PC-9 (cell line): ENCODE measurements around the gene NAGA. TPM values are rescaled to one million over a fixed set of nuclear protein-coding genes. Genes with fewer than 3 reads are reported as not detected.

ENCODE experiments used
- BruUV-seq: library from RNA; stranded (reverse); fragments of 400-500 nt; replicated peaks from 2 replicates; lab custom pipeline; 2021; lab: Mats Ljungman, UMichigan
- CTCF ChIA-PET: fragments of 300-600 bp; sonication (Branson Sonifier 250); formaldehyde crosslinking; loops from one replicate; lab custom pipeline; 2022; ENCODE audit warnings: antibody characterized with exemption; lab: Charles Lee
- POLR2A ChIA-PET: fragments of 300-600 bp; sonication (Branson Sonifier 250); formaldehyde crosslinking; loops from one replicate; lab custom pipeline; 2022; ENCODE audit warnings: antibody characterized with exemption; ENCODE audit not compliant: unreplicated experiment; lab: Charles Lee
- DNase-seq, 2 experiments: peaks; one replicate each; pipeline versions ENCODE4 v3.0.0 to v3.0.0-alpha.2; 2015 to 2022; ENCODE audit warnings: mixed read lengths in 1 of 2
- H2AFZ ChIP-seq: fragments of 200-600 bp; sonication (generic); 2 replicates; pipeline ENCODE4 v1.8.1; 2017; ENCODE audit warnings: antibody characterized with exemption
- H3F3A ChIP-seq: fragments of 200-600 bp; sonication (generic); 2 replicates; pipeline ENCODE4 v1.8.1; 2017; ENCODE audit warnings: antibody characterized with exemption, mild to moderate bottlenecking, low read depth; ENCODE audit not compliant: insufficient read depth
- H3K27ac ChIP-seq: fragments of 200-600 bp; sonication (generic); 2 replicates; pipeline ENCODE4 v1.6.1; 2016; ENCODE audit warnings: mixed run types
- H3K27me3 ChIP-seq: fragments of 200-600 bp; sonication (generic); 2 replicates; pipeline ENCODE4 v1.6.1; 2016; ENCODE audit warnings: low read depth, mixed run types; ENCODE audit not compliant: insufficient read depth
- H3K36me3 ChIP-seq: fragments of 200-600 bp; sonication (generic); 2 replicates; pipeline ENCODE4 v1.6.1; 2016; ENCODE audit warnings: low read depth, mixed run types
- H3K4me1 ChIP-seq: fragments of 200-600 bp; sonication (generic); replicated peaks from 2 replicates; pipeline ENCODE4 v1.6.1; 2016; ENCODE audit warnings: mixed run types; ENCODE audit not compliant: insufficient read depth
- H3K4me2 ChIP-seq: fragments of 200-600 bp; sonication (generic); 2 replicates; pipeline ENCODE4 v1.6.1; 2017; ENCODE audit warnings: mixed run types
- H3K4me3 ChIP-seq: fragments of 200-600 bp; sonication (generic); 2 replicates; pipeline ENCODE4 v1.6.1; 2016; ENCODE audit warnings: mixed run types
- H3K79me2 ChIP-seq: fragments of 200-600 bp; sonication (generic); 2 replicates; pipeline ENCODE4 v1.6.1; 2017; ENCODE audit warnings: low read depth, mixed run types
- H3K9me2 ChIP-seq: fragments of 200-600 bp; sonication (generic); 2 replicates; pipeline ENCODE4 v1.8.1; 2017; ENCODE audit warnings: mild to moderate bottlenecking; ENCODE audit not compliant: insufficient read depth
- H3K9me3 ChIP-seq: fragments of 200-600 bp; sonication (generic); 2 replicates; pipeline ENCODE4 v1.8.1; 2016; ENCODE audit warnings: low read depth; ENCODE audit not compliant: insufficient read depth
- H4K20me1 ChIP-seq: fragments of 200-600 bp; sonication (generic); 2 replicates; pipeline ENCODE4 v1.8.1; 2017; ENCODE audit not compliant: insufficient read depth
- EZH2 ChIP-seq: fragments of 200-600 bp; sonication (generic); IDR thresholded peaks from 2 replicates; pipeline ENCODE4 v1.8.0; 2017; ENCODE audit warnings: antibody characterized with exemption, low read depth
- intact Hi-C: fragments of 100-400 bp; cut with micrococcal nuclease; formaldehyde crosslinking; loops from one replicate; pipeline ENCODE4 v1.10.0; 2022; ENCODE audit not compliant: unreplicated experiment
- total RNA-seq: library from RNA; stranded (reverse); gene quantifications from 2 replicates; pipeline ENCODE4 v1.2.3, GENCODE V29; 2021
- TF ChIP-seq, protein P1 (sequence below): fragments of 200-600 bp; sonication (generic); conservative IDR thresholded peaks from 2 replicates; pipeline ENCODE4 v1.6.1; 2017; ENCODE audit warnings: mixed run types, antibody characterized with exemption, mild to moderate bottlenecking, moderate library complexity

Gene NAGA
- total RNA-seq, 1 experiment from 2014 or later: 15.9 TPM

DNA sequence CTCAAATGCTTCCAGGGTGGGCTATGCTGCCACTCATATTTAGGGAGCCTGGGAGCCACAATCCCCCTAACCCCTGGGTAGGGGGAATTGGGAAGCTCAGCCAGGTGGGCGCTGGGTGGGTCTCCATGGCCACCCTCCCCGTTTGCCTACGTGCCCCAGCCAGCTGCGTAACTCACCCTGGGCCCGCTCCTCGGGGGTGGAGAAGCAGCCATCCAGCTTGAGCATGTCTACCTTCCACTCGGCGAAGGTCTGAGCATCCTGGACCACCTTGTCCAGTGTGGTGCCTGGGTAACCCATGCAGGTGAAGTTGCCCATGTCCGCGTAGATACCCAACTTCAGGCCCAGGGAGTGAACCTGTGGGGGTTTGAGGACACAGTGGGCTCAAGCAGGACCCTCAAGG, 3.7 kb downstream of the NAGA start:
- ChIA-PET CTCF (no interaction called here), POLR2A (no interaction called here)
- no peaks in the 10 kb centered on the region for H3K27me3 ChIP-seq
- no TSS peak for BruUV-seq
- peaks cover 10% of the 10 kb centered on the region; the same call in 1 of the 2 replicates for H3F3A ChIP-seq
- no peaks in the 10 kb centered on the region for H3K9me3 ChIP-seq
- no peaks in the 10 kb centered on the region for H3K36me3 ChIP-seq
- TF ChIP-seq EZH2: no peak
- TF ChIP-seq, protein P1, sequence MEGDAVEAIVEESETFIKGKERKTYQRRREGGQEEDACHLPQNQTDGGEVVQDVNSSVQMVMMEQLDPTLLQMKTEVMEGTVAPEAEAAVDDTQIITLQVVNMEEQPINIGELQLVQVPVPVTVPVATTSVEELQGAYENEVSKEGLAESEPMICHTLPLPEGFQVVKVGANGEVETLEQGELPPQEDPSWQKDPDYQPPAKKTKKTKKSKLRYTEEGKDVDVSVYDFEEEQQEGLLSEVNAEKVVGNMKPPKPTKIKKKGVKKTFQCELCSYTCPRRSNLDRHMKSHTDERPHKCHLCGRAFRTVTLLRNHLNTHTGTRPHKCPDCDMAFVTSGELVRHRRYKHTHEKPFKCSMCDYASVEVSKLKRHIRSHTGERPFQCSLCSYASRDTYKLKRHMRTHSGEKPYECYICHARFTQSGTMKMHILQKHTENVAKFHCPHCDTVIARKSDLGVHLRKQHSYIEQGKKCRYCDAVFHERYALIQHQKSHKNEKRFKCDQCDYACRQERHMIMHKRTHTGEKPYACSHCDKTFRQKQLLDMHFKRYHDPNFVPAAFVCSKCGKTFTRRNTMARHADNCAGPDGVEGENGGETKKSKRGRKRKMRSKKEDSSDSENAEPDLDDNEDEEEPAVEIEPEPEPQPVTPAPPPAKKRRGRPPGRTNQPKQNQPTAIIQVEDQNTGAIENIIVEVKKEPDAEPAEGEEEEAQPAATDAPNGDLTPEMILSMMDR: no peak
- H4K20me1 ChIP-seq: no peaks in the 10 kb centered on the region
- H3K9me2 ChIP-seq: no peaks in the 10 kb centered on the region
- H3K4me1 ChIP-seq: peaks cover 16% of the 10 kb centered on the region
- no peak overlapping the region for H2AFZ ChIP-seq
- no peak for DNase-seq
- H3K79me2 ChIP-seq: no peaks in the 10 kb centered on the region
- no peak overlapping the region for H3K27ac ChIP-seq
- H3K4me3 ChIP-seq: no peak overlapping the region
- intact Hi-C loops: no loop called here
- H3K4me2 ChIP-seq: no peak overlapping the region

DNA sequence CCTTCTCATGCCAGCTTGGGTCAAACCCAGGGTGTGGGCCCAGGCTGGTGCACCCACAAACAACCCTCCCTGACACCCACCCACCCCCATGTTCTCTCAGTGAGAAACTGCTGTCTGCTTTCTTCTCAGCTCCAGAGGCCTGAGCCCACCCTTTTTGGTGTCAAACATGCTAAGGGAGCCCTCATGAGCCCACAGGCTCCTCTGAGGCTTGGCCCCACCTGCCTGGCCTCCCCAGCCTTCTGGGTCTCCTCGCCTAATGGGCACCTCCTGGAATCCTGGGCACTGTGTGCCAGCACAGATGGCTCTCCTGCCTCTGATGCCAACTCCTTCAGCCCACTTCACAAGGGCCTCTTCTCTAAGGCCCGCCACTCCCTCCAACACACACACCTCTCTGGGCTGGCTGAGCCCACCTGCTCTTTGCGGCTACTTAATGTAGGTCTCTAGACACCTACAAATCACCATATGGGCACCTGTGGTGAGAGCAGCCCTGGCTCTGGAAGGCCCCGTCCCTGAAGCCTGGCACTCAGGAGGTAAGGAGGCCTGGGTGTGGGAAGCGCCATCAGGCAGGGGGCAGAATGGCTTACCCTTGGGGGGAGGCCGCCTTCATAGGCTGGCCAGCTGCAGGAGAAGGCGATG, 4.4 kb downstream of the NAGA start:
- POLR2A ChIA-PET: no interaction called here
- no peak for DNase-seq
- no peaks in the 10 kb centered on the region for H3K27me3 ChIP-seq
- no peaks in the 10 kb centered on the region for H4K20me1 ChIP-seq
- H2AFZ ChIP-seq: no peak overlapping the region
- H3K27ac ChIP-seq: no peak overlapping the region
- H3K4me1 ChIP-seq: peaks cover 10% of the 10 kb centered on the region
- no peaks in the 10 kb centered on the region for H3K79me2 ChIP-seq
- intact Hi-C loops: no loop called here
- no peak overlapping the region for H3K4me2 ChIP-seq
- no peaks in the 10 kb centered on the region for H3K9me2 ChIP-seq
- peaks cover 10% of the 10 kb centered on the region; the same call in 1 of the 2 replicates for H3F3A ChIP-seq
- H3K36me3 ChIP-seq: no peaks in the 10 kb centered on the region
- CTCF ChIA-PET: no interaction called here
- no TSS peak for BruUV-seq
- H3K4me3 ChIP-seq: no peak overlapping the region
- TF ChIP-seq, protein P1: no peak
- no peak for TF ChIP-seq EZH2
- H3K9me3 ChIP-seq: no peaks in the 10 kb centered on the region

GRCh38 chr22:42065438-42066125, 5.0 kb downstream of the NAGA start:
- Histone ChIP-seq H3K27ac (no peak overlapping the region), H3K27me3 (no peaks in the 10 kb centered on the region), H3K9me3 (no peaks in the 10 kb centered on the region), H3K4me3 (no peak overlapping the region), H3F3A (peaks cover 10% of the 10 kb centered on the region; the same call in 1 of the 2 replicates), H3K36me3 (no peaks in the 10 kb centered on the region), H3K4me2 (no peak overlapping the region), H3K4me1 (peaks cover 8% of the 10 kb centered on the region), H3K79me2 (no peaks in the 10 kb centered on the region), H3K9me2 (no peaks in the 10 kb centered on the region), H2AFZ (no peak overlapping the region), H4K20me1 (no peaks in the 10 kb centered on the region)
- intact Hi-C loops: no loop called here
- POLR2A ChIA-PET: no interaction called here
- CTCF ChIA-PET: no interaction called here
- no peak for TF ChIP-seq EZH2
- TF ChIP-seq, protein P1: no peak
- DNase-seq: no peak
- BruUV-seq: no TSS peak
